HG03460 (cell line): ENCODE data around the gene ACACB.
A peak's percentile ranks its signal among the peaks of the same experiment; 100 is the strongest.

Experiments
- ATAC-seq: cut with Tn5 transposase; IDR thresholded peaks from one replicate; pipeline ENCODE4 v1.9.1; 2021; ENCODE audit not compliant: unreplicated experiment

The ACACB gene

DNA sequence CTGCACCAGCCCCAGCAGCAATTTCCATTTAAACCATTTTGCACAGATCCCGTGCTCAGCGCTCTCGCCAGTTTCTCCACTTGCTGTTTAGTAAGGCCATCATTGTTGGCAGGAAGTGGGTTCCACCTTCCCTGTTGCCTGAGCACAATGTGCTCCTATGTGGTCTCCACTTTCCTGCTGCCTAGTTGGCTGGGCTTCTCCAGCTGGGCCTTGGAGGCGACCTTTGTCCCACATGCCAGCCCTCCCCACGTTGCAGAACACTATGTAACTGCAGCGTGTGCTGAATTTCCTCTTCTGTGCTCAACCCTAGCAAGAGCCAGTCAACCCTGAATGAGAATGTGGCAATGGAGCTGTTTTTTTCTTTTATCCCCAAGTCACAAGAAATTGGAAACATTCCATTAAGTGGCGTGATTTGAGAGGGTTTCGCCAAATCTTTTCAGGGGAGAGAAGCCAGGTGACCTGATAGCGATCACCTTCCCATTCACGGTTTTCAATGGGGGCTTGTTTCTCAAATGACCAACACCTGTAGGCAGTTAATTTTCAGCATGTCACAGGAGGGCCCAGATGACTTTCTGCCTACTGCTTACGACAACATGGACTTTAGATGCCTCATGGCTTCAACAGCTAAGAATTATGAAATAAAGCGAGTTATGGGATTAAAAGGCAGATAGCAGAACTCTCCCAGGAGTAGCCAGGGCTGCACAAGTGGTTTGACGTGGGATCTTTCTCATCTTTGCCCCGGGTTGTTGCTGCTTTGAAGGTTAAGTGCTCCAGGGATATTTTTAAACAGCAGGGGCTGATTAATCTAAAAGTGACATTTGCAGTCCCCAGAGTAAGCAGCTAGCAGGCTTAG, at the start of gene ACACB:
ACACB (plus strand) TSS at position 830 of the 853 bp plus-strand sequence. CDS start 22,819 bp downstream, outside the sequence.
- ATAC-seq: no peak

GRCh38 chr12:109069307-109070271, 46.8 kb upstream of the ACACB start:
- no peak for ATAC-seq

GRCh38 chr12:109074866-109075265, 41.5 kb upstream of the ACACB start:
- no peak for ATAC-seq

- ATAC-seq: no peak
These were observed 33.6 kb upstream of the ACACB start for GRCh38 chr12:109082751-109083150.

- ATAC-seq: no peak
These were observed 32.0 kb upstream of the ACACB start for GRCh38 chr12:109084425-109084824.

- ATAC-seq: no peak
These were observed 30.8 kb upstream of the ACACB start for GRCh38 chr12:109085590-109085989.

DNA sequence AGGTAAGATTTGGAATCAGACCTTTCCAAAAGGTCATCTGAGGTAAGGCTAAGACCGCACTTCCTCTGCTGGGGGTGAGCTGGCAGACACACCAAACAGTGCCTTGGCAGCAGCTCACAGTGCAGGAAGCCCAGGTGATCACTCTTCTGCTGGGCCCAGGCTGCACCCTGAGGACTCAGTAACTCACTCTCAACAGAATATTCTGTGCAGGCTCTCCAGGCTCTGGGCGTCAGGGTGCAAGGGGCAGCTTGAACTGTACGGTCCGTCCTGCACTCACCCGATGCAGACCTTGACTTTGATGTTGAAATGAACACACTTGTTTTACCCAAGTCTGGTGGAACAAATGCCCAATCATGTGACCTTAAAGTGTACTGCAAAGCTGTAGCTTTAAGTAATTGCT, 29.1 kb upstream of the ACACB start:
- ATAC-seq: no peak

- no peak for ATAC-seq
These were observed 27.6 kb upstream of the ACACB start for GRCh38 chr12:109088818-109089217.

DNA sequence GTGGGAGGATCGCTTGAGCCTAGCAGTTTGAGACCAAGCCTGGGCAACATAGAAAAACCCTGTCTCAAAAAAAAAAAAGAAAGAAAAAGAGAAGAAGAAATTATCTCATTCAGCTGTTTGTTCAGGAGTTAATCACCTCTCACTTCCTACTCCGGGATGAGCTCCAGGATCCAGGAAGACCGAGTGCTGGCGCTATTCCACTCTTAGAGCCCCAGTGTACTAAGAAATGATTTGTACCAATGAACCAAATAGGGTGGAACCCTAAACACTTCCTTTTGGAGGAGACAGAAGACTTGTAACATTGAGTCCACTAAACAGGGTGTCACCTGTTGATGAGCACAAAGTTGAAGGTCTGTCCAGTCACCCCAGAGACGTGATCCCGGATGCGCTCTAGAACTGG, 26.7 kb upstream of the ACACB start:
- ATAC-seq: no peak

- ATAC-seq: no peak
These were observed 23.8 kb upstream of the ACACB start for GRCh38 chr12:109092497-109093021.

GRCh38 chr12:109093022-109093918, 23.1 kb upstream of the ACACB start, which contains the start of gene ALKBH2:
Gene ALKBH2, minus strand, starts transcription at chr12:109093472. Its CDS starts 686 bp downstream, at chr12:109092786.
- ATAC-seq: peak; percentile 61

DNA sequence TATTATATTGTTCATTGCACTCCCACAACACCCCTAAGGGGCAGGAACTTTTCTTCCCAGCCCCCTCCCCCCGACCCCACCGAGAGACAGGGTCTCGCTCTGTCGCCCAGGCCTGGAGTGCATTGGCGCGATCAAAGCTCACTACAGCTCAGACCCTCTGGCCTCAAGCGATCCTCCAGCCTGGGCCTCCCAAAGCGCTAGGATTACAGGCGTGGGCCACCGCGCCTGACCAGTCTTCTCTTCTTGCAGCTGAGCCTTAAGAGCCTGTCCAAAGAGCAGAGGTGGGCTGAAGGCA, 19.3 kb upstream of the ACACB start:
- no peak for ATAC-seq

GRCh38 chr12:109097435-109098182, 18.8 kb upstream of the ACACB start, which contains the start of gene UNG:
Gene UNG, plus strand, starts transcription at chr12:109097597. Its CDS starts 83 bp downstream, at chr12:109097680.
- ATAC-seq: peak; percentile 93

- peak; percentile 29 for ATAC-seq
These were observed 18.2 kb upstream of the ACACB start for GRCh38 chr12:109098183-109098604.

GRCh38 chr12:109098651-109099050, 17.7 kb upstream of the ACACB start:
- ATAC-seq: no peak

GRCh38 chr12:109099431-109100020, 16.9 kb upstream of the ACACB start:
- no peak for ATAC-seq

DNA sequence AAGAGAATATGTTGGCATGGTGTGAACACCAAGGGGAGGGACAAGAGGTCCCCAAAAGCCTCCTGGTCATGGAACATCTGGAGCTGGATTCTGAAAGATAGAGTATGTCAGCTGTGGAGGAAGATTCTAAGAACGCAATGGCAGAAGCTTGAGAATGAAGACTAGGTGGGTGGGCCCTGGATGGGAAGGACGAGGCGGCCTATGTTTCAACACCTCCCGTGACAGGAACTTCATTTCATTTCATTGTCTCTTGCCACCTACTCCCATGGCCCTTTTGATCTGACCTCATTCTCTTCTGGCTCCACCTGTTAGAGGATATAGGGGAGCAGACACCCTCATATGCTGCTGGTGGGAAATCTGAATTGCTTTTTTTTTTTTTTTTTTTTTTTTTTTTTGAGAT, 15.6 kb upstream of the ACACB start:
- no peak for ATAC-seq

GRCh38 chr12:109102491-109102890, 13.9 kb upstream of the ACACB start:
- ATAC-seq: no peak

DNA sequence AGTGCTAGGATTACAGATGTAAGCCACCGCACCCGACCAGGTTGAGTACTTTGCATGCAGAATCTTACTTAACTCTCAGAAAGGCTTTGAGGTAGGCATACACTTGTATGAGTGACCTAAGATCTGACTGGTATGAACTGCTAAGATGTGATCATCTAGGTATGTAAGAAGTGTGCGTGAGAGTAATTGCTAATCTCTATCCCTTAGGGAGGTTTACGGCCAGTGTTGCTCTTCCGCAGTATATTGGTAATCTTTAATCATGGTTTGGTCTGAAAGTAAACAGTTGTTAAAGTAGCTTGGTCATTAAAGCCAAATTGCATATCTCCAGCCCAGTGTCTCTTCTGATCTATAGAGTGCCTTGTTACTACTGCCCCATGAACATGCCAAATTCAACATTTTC, 11.2 kb upstream of the ACACB start:
- ATAC-seq: no peak
